ENCODE measurements around the gene FSTL4.

FSTL4 gene

DNA sequence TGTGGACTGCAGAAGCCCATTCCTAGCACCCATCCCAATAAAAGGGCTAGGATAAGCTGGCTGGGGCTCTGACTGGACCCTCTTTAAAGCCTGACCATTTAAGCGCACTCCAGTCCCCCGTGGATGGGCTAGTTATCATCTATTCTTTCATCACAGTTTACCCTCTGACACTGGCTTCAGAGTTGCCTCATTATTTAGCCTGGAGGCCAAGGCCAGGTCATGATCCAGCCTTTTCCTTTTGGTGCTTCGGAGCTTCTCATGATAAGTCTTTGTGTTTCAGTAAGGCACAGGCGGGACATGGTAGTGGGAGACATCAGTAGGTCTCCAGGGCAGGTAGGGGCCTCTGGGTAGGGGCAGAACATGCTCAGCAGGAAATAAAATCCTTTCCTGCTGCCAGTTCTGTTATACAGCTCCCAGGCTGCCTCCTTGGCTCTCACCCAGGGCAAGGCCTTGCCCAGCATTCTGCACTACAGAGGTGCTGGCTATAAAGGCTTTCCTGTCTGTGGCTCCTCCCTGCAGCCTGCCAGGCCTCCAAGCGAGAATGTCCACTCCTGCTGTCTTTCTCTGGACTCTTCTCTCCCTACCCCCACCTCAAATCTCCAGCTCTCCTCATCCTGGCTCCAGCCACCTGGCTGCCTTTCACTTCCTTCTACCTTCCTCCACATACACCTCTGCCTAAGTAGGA lies 128.8 kb downstream of the FSTL4 start:
- in situ Hi-C loops (cut with MboI; ENCODE audit: low sequenced_read_pairs) = no loop called here

DNA sequence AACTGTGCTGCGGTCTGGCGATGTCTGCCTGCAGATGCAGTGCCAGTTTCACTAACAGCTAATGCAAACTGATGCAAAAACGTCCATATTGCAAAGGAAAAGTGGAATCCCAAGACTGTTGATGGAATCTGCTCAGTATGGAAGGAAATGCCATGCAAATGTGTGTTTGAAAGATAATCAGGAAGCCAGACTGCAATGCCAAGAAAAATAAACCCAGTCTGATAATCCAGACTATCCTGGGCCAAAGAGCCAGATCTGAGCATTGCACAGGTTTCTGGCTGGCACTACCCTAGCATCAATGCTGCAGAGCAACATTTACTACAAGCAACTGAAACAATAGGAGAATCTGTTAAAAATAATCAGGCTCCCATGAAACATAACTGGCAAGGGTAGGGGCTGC lies 130.3 kb downstream of the FSTL4 start:
- in situ Hi-C loops (cut with MboI; ENCODE audit: low sequenced_read_pairs) = no loop called here

DNA sequence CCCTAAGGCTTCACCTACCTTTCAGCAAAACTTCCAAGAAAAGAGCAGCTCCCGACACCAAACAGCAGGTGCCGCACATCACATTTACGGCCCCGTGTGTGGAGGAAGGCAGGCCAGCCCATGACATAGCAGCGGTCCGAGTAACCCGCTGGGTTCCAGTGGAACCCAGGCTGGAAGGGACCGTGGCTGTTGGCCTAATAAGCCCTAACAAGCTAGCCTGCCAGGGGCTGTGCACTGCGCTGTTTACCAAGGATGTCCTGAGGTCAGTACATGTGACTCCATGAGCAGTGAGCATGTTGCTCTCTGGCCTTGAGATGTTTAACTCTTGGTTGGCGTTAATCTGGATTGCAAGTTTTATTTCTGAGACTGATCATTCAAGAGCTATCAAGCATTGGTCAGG lies 131.5 kb downstream of the FSTL4 start:
- in situ Hi-C loops (cut with MboI; ENCODE audit: low sequenced_read_pairs) = no loop called here

DNA sequence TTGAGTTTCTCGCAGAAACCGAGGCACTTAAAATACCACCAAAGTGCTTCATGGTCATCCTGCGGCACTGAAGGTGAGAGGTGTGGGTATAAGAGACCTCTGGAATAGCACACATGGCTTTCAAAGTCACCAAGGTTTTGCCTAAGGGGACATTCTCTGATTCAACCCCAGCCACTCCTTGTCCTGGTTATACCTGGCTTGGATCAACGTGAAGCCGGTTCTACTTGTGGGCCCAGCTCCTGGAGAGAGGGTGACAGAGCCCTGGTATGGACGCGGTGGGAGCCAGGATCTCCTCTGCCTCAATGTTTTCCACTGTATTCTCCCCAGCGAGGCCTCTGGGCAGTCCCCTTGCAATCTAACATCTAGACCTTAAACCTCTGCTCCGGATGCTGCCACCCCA lies 132.0 kb downstream of the FSTL4 start:
- in situ Hi-C loops (cut with MboI; ENCODE audit: low sequenced_read_pairs) = no loop called here

DNA sequence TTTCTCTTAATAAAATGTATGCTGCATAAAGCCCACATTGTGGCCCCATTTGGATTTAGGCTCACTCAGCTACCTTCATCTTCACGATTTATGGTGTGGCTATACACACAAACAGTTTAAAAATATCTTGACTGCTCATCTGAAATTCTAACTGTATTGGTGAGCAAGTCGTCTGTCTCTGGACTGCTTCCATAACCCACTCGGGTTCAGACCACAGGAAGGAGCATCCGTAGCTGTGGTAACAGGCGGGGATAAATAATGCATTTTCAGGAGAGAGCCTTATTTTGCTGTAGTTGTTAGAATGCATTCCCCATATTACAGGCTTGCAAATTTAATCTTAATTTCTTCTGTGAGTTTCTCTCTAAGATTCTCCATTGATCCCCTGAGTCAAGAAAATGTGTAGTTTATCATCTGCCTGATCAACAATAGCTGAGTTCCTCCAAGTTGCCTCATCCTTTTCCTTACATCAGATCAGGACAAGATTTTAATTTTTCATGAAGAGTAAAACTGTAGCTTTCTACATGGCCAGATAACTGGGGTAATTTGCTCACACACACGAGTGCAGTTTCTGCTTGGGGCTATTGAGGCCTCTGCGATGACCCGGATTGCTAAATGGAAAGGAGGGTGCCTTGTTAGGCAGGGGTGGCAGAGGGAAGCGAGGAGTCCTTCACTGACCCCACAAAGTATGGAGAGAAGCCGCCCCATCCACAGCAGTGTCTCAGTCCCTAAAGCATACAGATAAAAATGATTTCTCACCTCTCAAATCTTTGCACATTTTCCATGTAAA lies 133.9 kb downstream of the FSTL4 start:
- in situ Hi-C loops (cut with MboI; ENCODE audit: low sequenced_read_pairs) = no loop called here

DNA sequence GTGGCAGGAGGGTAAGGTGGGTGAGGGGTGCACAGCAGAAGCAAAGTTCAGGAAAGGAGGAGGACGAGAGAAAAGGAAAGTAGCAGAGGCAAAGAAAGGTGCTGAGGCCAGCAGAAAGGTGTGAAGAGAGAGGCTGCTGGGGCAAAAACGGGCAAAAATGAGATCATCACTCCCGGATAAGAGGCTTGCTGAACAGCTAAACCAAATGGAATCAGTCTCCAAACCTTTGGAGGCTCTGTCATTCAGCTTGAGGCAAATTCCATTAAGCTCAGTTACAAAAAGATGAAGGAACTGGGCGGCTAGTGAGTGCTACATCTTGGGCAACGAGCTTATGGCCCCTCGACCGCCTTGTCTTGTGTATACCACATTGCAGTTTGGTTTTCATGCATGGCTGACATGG lies 136.4 kb downstream of the FSTL4 start:
- in situ Hi-C loops (cut with MboI; ENCODE audit: low sequenced_read_pairs) = no loop called here

DNA sequence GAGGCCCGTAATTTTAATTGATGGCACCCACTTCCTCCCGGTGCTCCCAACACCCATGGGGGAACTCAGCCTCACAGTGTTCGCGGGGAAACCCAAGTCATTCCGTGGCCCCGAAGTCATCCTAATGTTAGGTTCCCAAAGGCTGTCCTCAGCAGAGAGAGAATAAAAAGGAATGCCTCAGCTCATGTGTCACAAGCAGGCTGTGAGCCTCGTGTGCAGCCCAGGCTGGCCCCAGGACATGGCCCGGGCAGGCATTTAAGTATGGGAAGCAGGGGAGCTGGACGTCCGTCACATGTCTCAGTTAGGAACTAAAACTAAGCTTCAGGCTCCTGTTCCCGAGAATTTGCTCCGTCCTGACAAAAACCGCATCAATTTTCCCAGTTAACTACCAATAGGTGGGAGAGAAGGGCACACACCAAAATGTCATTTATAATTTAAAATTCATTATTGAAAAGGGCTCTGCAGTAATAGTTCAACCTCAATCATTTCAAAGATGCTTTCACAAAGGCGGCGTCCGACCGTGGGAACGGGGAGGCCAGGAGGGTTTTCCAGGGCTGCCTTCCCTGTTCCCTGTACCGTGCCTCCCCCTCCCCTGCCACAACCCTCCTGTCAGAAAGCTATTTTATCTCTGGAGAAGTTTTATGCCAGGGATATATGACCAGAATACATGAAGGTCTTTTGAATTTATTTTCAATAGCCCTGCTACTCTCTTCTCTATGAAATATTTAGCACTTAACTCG lies 137.3 kb downstream of the FSTL4 start:
- in situ Hi-C loops (cut with MboI; ENCODE audit: low sequenced_read_pairs) = no loop called here

DNA sequence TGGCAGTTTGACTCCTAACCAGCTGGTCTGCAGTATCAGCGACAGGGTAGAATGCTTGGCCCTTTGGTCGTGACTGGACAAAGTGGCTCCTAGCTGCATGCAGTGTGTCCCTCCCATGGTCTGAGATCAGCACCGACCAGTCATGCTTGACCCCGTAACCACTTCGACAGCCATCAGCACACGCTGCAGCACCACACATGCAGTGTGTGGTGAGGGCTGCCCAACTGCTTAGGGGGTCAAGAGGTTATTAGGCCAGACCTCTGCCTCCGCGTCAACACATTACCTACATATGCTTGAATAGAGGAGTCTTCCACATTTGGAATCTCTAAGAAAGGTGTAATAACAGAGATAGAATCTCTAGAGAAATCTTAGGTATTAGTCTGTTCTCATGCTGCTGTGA lies 139.1 kb downstream of the FSTL4 start:
- in situ Hi-C loops (cut with MboI; ENCODE audit: low sequenced_read_pairs) = no loop called here

DNA sequence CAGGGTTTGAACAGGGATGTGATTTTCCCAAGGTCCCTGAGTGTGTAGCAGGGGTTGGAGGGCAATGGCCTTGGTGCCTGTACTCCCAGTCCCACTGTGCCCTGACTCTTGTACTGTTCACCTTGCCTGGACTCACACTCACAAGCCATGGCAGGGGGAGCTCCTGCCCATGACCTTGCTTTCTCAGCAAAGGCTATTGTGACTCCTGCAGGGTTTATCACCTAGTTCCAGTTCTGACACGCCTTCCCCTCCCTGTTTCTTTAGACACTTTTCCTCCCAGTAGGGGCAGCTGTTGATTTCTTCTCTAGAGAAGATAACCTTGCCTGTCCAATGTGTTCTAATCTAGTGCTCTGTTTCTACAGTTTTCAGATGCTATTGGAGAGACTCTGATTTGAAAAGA lies 139.5 kb downstream of the FSTL4 start:
- in situ Hi-C loops (cut with MboI; ENCODE audit: low sequenced_read_pairs) = no loop called here

DNA sequence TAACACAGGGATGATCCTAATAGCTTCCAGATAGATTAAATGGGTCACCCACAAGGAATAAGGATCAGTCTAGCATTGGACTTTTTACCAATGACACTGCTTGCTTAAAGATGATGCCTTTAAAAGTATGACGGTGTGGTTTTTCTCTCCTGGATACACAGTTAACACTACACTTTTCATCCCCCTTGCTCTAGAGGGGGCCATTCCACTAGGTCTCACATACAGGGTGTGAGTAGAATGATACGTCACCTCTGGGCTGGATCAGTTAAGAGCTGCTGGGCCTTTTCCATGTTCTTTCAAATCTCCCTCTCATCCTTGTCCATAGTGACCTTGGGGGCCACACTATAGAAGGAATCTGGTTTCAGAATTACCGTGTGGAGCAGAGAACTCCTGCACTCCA lies 140.6 kb downstream of the FSTL4 start:
- in situ Hi-C loops (cut with MboI; ENCODE audit: low sequenced_read_pairs) = no loop called here

DNA sequence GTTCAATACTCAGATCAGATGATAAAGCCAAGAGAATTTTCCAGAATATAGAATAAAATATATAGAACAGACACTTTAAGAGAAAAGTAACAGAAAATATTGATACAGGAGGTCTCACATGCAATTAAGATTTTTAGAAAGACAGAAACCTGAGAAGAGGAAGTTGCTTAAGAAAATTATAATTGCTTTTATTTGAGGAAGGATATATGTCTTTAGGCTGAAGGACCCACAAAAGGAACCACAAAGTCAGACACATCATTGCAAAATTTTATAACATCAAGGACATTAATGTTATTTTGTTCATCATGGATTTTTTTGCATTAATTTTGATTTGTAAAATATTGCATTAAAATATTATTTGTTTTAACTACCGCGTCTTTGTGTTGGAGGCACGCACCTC lies 141.5 kb downstream of the FSTL4 start:
- in situ Hi-C loops (cut with MboI; ENCODE audit: low sequenced_read_pairs) = no loop called here

DNA sequence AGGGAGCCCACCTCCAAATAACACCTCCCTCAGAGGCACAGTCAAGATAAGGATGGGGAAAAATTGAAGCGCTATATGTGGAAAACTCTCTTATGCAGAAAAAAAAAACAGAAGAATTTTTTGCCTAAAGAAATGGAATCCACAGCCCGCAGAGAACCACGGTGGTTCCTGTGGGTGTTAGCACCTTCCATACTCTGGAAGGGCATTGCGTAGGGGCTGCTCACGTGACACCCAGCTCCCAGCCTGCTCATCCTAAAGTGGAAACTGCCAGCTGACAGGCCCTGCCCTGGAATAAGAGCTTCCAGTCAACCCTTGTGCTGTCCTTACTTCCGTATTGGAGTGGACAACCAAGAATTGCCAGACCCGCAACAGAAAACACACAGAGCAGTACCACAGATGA lies 142.5 kb downstream of the FSTL4 start:
- in situ Hi-C loops (cut with MboI; ENCODE audit: low sequenced_read_pairs) = no loop called here

DNA sequence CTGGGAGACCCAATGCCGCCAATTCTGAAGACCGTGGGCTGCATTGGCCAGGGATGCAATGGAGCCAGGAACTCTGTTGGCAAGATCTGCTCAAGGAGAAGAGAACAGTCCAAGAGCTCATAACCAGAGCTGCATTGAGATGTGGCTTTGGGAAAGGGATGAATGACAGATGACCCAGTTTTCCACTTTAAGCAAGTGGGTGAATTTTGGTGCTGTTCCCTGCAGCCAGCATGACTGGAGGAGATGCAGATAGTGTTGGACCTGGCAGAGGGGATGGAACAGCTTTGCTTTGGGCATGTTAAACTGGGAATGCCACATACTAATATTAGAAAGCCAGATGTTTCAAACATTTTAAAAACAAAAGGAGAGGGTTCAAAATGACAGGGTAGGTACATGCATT lies 143.1 kb downstream of the FSTL4 start:
- in situ Hi-C loops (cut with MboI; ENCODE audit: low sequenced_read_pairs) = no loop called here

DNA sequence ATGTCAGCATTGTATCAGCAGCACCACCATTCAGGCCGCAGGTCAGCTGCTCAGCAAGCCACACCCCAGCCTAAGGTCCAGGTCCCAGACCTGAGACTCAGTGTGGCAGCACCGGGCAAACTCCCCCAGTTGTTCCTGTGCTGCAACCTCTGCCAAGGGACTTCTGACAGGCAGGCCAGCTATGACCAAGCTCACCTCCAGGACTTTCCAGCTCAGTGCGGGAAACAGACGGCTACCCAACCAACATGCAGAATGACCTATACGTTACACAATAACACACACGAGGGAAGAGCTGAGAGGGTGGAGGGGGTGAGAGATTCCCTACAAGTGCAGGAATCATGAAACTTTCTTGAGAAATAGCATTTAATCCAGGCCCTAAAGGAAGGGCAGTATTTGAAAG lies 143.7 kb downstream of the FSTL4 start:
- in situ Hi-C loops (cut with MboI; ENCODE audit: low sequenced_read_pairs) = no loop called here

DNA sequence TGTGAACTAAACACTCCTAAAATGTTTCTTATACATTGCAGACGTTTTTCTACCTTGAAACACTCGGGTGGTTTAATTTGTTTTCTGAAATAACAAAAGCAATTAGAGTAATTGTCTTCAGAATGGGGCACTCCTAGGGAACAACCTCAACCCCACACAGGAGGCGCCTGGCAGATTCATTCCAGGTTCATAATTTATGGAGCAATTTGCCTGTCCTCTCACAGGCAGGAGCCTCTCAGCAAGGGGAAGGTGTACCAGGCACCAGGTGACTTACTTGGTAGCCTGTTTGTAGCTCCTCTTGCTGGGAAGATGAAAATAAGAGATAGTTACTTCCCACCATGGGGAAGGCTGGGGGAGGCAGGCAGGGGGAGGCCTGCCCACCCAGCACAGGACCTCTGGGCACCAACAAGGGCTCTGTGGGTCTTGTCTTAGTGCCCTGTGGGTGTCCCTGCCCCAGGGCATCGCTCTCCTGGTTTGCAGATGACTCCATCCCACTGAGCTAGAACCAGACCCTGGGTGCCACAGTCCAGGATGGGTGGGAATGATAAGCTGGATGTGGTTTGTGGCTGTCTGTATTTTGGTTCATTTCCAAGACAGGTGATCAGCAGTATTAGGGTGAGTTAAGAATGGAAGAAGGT lies 144.4 kb downstream of the FSTL4 start:
- in situ Hi-C loops (cut with MboI; ENCODE audit: low sequenced_read_pairs) = no loop called here

DNA sequence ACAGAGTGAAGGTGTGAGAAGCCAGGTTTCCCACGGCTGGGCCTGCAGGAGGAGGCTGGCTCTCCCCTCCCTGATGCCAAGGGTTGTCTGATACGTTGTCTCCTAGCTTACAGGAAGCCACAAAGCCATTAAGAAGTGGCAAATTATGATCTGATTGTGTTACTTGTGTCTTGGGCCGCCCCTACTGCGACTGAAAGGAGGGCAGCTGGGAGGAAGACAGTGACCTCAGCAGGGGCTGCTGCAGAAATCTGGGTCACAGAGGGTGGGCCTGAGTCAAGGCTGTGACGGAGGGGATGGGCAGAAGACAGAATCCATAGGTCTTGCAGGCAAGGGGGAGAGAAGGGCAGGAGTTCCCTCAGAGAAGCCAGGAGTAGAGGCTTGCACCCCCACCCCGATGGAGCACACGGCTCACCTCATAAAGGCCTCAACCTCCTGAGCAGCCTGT lies 145.0 kb downstream of the FSTL4 start:
- in situ Hi-C loops (cut with MboI; ENCODE audit: low sequenced_read_pairs) = no loop called here

DNA sequence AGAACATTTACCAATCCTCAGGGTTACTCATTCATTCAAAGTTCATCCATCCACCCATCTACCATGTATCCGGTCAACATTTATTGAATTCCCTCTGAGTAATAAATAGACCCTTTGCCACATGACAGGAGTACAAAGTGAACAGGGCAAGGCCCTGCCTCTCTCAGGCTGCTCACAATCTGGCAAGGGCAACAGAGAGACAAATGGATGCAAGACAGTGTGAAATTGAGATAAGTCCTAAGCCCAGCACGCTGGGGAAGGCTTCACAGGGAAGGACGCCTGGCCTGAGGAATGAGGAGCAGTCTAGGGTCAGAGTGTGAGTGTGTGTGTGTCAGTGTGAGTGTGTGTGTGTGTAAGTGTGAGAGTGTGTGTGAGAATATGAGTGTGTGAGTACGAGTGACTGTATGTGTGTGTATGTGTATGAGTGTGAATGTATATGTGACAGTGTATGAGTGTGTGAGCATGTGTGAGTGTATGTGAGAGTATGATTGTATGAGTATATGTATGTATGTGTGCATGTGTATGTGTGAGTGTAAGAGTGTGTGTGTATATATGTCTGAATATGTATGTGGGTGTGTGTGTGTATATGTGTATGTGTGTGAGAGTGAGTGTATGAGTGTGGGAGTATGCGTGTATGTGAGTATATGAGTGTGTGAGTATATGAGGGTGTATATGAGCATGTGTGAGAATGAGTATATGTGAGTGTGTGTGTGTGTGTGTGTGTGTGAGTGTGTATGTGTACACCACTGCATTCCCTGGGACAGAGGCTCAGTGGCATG lies 145.6 kb downstream of the FSTL4 start:
- in situ Hi-C loops (cut with MboI; ENCODE audit: low sequenced_read_pairs) = no loop called here

DNA sequence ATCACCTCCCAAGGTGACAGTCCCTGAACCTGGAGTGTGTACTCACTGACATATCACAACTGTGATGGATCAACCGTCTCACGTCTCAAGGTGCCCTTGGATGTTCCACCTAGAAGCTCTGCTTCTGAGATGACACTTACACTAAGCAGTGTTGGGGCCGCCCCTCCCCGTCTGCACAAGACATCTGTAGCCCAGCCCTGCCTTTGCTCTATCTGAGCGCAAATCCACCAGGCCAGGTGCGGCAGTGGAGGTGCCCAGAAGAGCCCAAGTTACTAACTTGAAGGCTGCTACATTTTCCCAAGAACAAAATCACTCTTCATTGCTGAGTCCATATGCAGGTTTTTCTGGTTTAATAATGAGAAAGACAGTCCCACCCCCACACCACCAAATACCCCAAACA lies 148.3 kb downstream of the FSTL4 start:
- in situ Hi-C loops (cut with MboI; ENCODE audit: low sequenced_read_pairs) = no loop called here

DNA sequence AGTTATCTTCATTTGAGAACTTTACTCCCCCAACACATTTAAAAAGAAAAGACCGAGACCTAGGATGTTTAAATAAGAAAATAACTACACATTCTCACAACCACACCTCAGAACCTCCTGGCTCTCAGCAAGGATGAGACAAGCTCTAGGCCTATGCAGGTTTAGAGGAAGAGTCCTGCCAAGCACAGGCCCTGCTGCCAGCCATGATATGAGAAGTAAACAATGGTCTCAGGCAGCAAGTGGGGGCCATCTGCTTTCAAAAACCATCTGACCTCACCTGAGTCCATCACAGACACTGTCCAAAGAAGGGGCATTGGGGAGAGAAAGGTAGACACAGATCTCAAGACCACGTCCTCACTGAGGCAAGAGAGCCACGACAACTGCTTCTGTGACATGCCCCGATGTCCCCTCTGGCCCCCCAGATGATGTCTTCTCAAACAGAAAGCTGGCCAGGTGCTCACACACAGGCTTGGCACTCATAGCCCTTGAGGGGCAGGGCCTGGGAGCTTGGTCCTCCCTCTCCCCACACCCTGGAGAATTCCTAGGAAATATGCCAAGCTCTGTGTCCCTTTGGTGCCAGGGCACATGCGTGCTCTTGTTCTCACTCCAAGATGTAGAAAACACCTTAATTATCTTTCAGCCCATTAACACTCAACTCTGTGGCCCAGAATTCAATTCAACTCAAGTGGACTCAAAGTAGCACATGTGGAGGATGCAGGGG lies 150.4 kb downstream of the FSTL4 start:
- in situ Hi-C loops (cut with MboI; ENCODE audit: low sequenced_read_pairs) = no loop called here

DNA sequence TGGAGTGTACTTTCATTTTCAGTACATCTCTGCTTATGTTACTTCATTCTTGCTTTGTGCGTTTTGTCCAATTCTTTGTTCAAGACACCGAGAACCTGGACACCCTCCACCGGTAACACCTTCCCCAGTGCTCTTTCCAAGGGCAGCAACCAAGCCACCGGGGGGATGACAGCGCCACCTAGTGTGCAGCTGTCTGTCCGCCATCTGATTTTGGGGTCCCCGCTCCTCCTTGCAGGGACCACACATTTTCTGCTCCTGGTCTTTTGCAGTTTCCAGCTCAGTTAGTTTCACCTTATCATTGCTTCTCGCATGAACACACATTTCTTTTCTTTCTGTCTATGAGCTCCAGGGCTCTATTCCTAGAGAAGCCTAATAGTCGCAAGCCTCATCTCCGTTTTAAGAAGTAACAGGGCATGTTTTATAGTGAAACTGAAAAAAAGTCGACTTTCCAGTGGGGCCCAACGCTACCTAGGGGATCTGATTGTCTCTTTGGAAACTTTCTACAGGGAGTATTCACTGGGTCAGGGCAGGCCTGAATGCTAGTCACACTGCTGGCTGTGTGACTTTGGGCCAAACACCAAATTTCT lies 152.1 kb downstream of the FSTL4 start:
- in situ Hi-C loops (cut with MboI; ENCODE audit: low sequenced_read_pairs) = no loop called here
